Hematopoietic multipotent progenitor cell treated with erythropoietin and hydrocortisone succinate and interleukin-3 and kit ligand, for 4 days (in vitro differentiated cells): ENCODE data around the gene LOXL3.

Source experiments
- DNase-seq: peaks from one replicate; pipeline ENCODE4 v3.0.0-alpha.2; 2015

Gene LOXL3

GRCh38 chr2:74548900-74549826 lies 4.6 kb downstream of the LOXL3 start:
- DNase-seq, result peak; percentile 86

GRCh38 chr2:74548285-74548899 lies 5.3 kb downstream of the LOXL3 start:
- no peak for DNase-seq

- DNase-seq, result no peak
Observed at GRCh38 chr2:74546004-74546403, 7.7 kb downstream of the LOXL3 start.

GRCh38 chr2:74544634-74545033 lies 9.1 kb downstream of the LOXL3 start:
- DNase-seq, result no peak

DNA sequence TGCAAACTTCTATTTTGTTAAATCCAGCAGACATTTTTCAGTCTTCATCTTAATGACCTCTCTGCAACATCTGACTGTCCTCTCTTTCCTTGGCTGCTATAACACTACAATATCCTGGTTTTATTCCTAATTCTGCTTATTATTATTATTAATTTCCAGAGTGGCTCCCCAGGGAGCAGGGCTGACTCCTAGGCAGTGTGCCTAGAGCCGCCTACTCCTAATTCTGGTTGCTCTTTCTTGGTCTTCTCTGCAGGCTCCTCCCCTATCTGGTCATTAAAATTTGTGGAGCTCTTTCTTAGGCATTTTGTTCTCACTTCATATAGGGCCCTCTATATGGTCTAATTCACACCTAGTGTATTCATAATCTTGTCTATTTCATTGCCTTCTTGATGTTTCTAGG lies 10.8 kb downstream of the LOXL3 start:
- no peak for DNase-seq

GRCh38 chr2:74540291-74540690 lies 13.5 kb downstream of the LOXL3 start:
- DNase-seq, result no peak

- DNase-seq, result peak; percentile 35
Observed at GRCh38 chr2:74538881-74539339, 14.8 kb downstream of the LOXL3 start.

- no peak for DNase-seq
Observed at GRCh38 chr2:74537140-74537539, 16.6 kb downstream of the LOXL3 start.

GRCh38 chr2:74536166-74536950 lies 17.4 kb downstream of the LOXL3 start:
- no peak for DNase-seq

- DNase-seq, result no peak
Observed at GRCh38 chr2:74535440-74535965, 18.2 kb downstream of the LOXL3 start.

- DNase-seq, result no peak
Observed at GRCh38 chr2:74534411-74534810, 19.3 kb downstream of the LOXL3 start.

GRCh38 chr2:74533464-74533863 lies 20.3 kb downstream of the LOXL3 start:
- DNase-seq, result no peak

DNA sequence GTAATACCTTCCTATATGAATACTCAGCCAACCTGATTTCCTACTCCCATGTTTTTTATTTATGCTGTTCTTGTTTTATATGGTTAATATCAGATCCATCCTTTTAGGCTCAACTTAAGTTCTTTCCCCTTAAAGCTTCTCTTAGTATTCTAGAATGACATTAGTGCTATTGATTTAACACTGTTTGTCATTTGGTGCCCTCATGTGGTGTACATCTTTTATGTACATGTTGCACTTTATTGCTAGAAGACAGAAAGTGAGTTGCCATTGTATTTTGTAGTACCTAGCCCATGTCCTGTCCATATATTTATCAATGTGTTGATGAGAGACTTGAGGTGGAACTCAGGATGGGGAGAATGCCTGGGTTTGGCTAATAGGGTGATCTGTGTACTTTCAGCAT lies 21.5 kb downstream of the LOXL3 start:
- peak; percentile 85 for DNase-seq

DNA sequence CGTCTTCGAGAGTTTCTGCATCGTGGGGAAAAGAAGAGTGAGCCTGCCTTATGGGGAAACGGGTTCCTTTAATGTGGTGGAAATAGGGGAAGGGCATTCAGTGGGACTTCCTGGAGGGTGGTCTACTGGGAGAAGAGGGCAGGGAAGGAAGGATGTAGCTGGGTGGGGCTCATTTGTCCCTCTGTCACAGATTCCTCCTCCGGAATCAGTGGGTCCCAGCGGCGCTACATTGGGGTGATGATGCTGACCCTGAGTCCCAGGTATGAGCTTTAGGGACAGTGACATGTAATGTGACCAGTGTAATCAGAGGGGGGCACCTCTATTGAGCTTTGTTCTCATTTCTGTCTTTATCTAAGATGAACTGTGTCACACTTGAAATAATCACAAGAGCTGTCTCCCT lies 22.1 kb downstream of the LOXL3 start:
- no peak for DNase-seq

- peak; percentile 98 for DNase-seq
Observed at GRCh38 chr2:74530239-74531187, 23.2 kb downstream of the LOXL3 start.

- DNase-seq, result peak; percentile 100
Observed at GRCh38 chr2:74529357-74530238, 24.1 kb downstream of the LOXL3 start, which contains the start of the genes AUP1 and HTRA2. AUP1 (minus strand) TSS chr2:74529706; CDS start chr2:74529629, 77 bp downstream. HTRA2 (plus strand) TSS chr2:74529933; CDS start chr2:74530007, 74 bp downstream.

GRCh38 chr2:74528600-74529356 lies 25.0 kb downstream of the LOXL3 start:
- no peak for DNase-seq

DNA sequence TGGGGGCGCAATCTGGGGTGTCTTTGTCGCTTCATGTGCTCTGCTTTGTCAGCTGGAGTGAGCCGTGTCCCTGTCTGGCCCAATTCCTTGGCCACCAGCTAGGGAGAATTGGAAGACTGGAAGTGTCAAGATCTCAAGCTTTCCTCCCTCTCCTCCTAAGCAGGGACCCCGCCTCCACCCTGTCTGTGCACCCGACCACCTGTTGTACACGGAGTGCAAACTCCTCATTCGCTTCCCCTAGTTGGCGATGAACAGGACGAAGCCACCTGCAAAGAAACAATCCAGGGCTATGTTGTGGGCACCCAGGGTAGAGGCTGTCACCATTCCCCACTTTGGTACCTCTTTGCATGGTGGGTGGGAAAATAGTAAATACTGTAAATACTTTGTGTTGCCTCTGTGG lies 26.0 kb downstream of the LOXL3 start:
- DNase-seq, result no peak

DNA sequence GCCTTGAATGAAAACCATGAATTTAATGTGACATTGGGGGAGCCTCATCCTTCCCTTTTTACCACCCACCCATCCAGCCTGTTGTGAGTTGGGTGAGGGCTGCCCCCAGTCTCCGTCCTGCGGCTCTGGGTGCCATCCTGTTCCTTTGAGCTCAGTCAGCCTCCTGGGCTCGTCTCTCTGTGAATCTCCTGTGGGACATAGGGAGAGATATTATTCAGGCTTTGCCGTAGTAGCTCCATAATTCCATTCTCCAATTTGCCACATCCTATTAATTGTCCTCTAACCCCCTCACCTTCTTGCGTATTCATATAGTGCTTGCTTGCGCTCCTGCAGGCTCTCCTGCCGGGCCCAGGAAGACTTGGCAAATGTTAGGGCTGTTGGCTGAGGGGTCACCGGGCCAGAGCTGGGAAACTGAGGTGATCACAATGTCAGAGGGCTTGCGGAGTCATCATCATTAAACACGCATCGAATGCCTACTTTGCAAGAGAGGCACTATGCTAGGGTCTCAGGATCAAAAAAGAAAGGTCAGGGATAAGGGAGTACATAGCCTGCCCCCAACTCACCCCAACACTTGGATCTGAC lies 27.0 kb downstream of the LOXL3 start:
- no peak for DNase-seq
